Activated T-helper 1 cell treated with anti-CD3 and anti-CD28 coated beads, Interleukin-12 subunit alpha, Interleukin-12 subunit beta, Interleukin-2, Interleukin-4 antibody, amounts not matched to agents 30 ng/mL and 10 ng/mL and 1 ng/mL, durations not matched to agents 14 hours and 24 hours and 36 hours (primary cell): ENCODE measurements around the gene TTYH1. TPM values are rescaled to one million over a fixed set of nuclear protein-coding genes. Genes with fewer than 3 reads are reported as not detected.
"Not testable (repeated sequence)": the region's sequence is repeated elsewhere in the genome, so short reads cannot be mapped to it uniquely, and the experiment has no call there.

Experiments used
- DNase-seq: peaks from one replicate; pipeline ENCODE4 v3.0.0; 2021; ENCODE audit warnings: low spot score
- H3K27ac Mint-ChIP-seq: one replicate; pipeline ENCODE4 v1.8.0; 2021; ENCODE audit warnings: mild to moderate bottlenecking, mixed read lengths
- H3K27me3 Mint-ChIP-seq: one replicate; pipeline ENCODE4 v1.8.0; 2022; ENCODE audit warnings: mild to moderate bottlenecking, moderate library complexity, mixed read lengths; ENCODE audit not compliant: insufficient read depth
- H3K36me3 Mint-ChIP-seq: one replicate; pipeline ENCODE4 v1.8.0; 2021; ENCODE audit warnings: low read depth, mixed read lengths
- H3K4me1 Mint-ChIP-seq: one replicate; pipeline ENCODE4 v1.8.0; 2021; ENCODE audit warnings: low read depth, mixed read lengths
- H3K4me3 Mint-ChIP-seq: one replicate; pipeline ENCODE4 v1.8.0; 2021; ENCODE audit warnings: mild to moderate bottlenecking, moderate library complexity, mixed read lengths
- H3K9me3 Mint-ChIP-seq: one replicate; pipeline ENCODE4 v1.8.0; 2021; ENCODE audit warnings: mixed read lengths
- intact Hi-C: fragments of 100-400 bp; cut with micrococcal nuclease; formaldehyde crosslinking; loops from one replicate; pipeline ENCODE4 v1.15.1; 2024
- total RNA-seq: library from RNA; stranded (reverse); gene quantifications from 2 replicates; pipeline ENCODE4 v1.2.3, GENCODE V29; 2022

Gene TTYH1
- total RNA-seq, 1 donor from 2014 or later, result 0.49 TPM

DNA sequence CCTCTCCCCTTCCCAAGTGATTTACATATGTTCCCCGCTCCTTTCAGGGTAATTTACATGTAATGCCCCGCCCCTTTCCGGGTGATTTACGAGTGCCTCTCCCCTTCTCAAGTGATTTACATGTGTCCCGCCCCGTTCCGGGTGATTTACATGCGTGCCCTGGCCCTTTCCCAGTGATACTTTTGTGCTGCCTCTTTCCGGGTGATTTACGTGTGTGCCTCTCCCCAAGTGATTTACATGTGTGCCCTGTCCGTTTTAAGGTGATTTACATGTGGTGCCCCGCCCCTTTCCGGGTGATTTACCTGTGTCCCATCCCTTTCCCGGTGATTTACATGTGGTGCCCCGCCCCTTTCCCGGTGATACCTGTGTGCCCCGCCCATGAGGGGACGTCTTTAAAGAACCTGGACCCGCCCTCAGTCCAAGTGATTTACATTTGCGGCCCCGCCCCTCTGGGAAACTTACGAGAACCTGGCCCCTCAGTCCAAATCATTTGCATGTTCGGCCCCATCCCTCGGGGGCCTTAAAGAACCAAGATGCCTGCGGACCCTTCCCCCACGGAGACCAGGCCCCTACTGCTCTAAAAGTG lies 48.9 kb downstream of the TTYH1 start:
- H3K36me3 Mint-ChIP-seq, result peaks cover 15% of the 10 kb centered on the region
- H3K9me3 Mint-ChIP-seq, result no peaks in the 10 kb centered on the region
- peak; percentile 89 for DNase-seq
- peaks cover 26% of the 10 kb centered on the region for H3K27me3 Mint-ChIP-seq
- H3K4me3 Mint-ChIP-seq, result peak overlapping the region; percentile 84
- peak overlapping the region; percentile 89 for H3K27ac Mint-ChIP-seq
- intact Hi-C loops, result loop anchor here (1.0 to 10.0 kb wide), 12 partner anchors 9 to 1677 kb away; partner anchors contain the start of genes CCDC106, CDC42EP5, FIZ1 and KMT5C
- peaks cover 19% of the 10 kb centered on the region for H3K4me1 Mint-ChIP-seq

DNA sequence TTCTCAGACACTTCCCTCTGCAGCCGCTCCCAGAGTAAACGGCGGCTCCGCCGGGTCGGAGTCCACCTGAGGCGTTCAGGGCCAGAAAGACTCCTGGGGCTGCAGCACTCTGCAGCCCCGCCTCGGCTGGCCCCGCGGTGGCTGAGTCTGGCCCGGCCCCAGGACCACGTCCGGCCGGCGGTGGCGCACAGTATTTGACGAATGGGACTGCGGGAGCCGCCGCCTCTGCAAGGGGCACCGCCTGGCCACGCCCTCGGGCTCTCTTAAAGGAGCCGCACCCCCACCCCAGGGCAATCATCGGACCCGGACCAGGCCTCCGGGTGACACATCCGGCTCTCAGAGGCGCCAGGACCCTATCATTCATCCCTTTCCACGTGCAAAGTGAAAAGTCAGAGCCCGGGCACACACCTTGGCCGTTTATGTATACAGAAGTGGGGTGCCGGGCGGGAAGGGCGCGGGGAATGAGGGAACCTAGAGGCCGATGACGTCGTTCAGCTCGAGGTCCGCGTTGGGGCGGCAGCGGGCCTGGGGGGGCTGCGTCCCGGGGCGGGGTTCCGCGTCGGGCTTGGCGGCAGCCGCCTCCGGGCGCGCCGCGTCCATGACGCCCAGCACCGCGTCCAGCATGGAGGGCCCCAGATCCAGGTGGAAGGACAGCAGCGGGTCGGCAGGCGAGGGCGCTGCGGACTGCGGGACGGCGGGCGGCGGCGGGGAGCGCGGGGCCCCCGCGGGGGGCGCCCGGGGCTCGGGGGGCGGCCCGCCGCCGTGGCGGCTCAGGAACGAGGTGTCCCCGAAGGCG lies 49.6 kb downstream of the TTYH1 start:
- Mint-ChIP-seq H3K4me3 (peak overlapping the region; percentile 84), H3K36me3 (peaks cover 10% of the 10 kb centered on the region), H3K27ac (peak overlapping the region; percentile 89), H3K9me3 (no peaks in the 10 kb centered on the region), H3K4me1 (peaks cover 12% of the 10 kb centered on the region), H3K27me3 (peaks cover 33% of the 10 kb centered on the region)
- peak; percentile 79 for DNase-seq
- intact Hi-C loops, result loop anchor here (1.0 to 10.0 kb wide), 12 partner anchors 8 to 1676 kb away; partner anchors contain the start of genes CCDC106, CDC42EP5, FIZ1 and KMT5C

DNA sequence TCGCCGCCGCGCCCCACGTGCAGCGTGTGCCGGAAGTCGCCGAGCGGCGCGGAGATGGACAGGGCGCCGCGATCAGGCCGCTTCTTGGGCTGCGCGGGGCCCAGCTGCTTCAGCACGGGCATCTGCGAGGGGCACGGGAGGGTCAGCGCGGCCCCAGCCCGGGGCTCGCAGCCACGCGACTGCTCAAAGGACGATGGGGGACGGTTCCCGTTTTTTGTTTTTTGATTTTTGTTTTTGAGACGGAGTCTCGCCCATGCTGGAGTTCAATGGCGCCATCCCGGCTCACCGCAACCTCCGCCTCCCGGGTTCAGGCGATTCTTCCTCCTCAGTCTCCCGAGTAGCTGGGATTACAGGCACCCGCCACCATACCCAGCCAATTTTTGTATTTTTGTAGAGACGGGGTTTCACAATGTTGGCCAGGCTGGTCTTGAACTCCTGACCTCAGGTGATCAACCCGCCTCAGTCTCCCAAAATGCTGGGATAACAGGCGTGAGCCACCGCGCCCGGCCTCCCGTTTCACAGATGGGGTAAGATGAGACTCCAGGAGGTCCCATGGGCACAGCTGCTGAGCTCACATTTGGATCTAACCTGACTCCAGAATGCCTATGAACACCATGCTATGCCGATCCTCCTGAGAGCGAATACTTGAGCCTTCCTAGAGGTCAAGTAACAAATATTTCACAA lies 50.3 kb downstream of the TTYH1 start:
- H3K36me3 Mint-ChIP-seq, result peaks cover 10% of the 10 kb centered on the region
- H3K9me3 Mint-ChIP-seq, result no peaks in the 10 kb centered on the region
- DNase-seq, result no peak
- intact Hi-C loops, result loop anchor here (2.0 to 10.0 kb wide), 6 partner anchors 599 to 1675 kb away; partner anchors contain the start of genes CCDC106, DNAAF3, MYADM and ZNF444
- peak overlapping the region; percentile 58 for H3K4me3 Mint-ChIP-seq
- H3K4me1 Mint-ChIP-seq, result peaks cover 14% of the 10 kb centered on the region
- H3K27ac Mint-ChIP-seq, result no peak overlapping the region
- peaks cover 40% of the 10 kb centered on the region for H3K27me3 Mint-ChIP-seq

DNA sequence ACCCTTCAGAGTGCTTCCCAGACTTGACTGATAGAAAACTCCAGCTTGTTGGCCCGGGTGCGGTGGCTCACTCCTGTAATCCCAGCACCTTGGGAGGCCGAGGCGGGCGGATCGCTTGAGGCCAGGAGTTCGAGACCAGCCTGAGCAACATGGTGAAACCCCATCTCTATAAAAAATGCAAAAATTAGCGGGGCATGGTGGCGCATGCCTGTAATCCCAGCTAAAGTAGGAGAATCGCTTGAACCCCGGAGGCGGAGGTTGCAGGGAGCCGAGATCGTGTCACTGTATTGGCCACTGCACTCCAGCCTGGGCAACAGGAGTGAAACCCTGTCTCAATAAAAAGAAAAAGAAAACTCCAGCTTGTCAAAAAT lies 50.8 kb downstream of the TTYH1 start:
- H3K27ac Mint-ChIP-seq, DNase-seq, H3K36me3 Mint-ChIP-seq, H3K9me3 Mint-ChIP-seq: not testable (repeated sequence)
- H3K27me3 Mint-ChIP-seq, result peaks cover 44% of the 10 kb centered on the region
- H3K4me1 Mint-ChIP-seq, result peaks cover 18% of the 10 kb centered on the region
- intact Hi-C loops, result loop anchor here (2.0 to 10.0 kb wide), 3 partner anchors 701 to 1271 kb away; partner anchors contain the start of genes CCDC106, DNAAF3, ZNF580 and ZNF581
- peak overlapping the region; percentile 58 for H3K4me3 Mint-ChIP-seq

DNA sequence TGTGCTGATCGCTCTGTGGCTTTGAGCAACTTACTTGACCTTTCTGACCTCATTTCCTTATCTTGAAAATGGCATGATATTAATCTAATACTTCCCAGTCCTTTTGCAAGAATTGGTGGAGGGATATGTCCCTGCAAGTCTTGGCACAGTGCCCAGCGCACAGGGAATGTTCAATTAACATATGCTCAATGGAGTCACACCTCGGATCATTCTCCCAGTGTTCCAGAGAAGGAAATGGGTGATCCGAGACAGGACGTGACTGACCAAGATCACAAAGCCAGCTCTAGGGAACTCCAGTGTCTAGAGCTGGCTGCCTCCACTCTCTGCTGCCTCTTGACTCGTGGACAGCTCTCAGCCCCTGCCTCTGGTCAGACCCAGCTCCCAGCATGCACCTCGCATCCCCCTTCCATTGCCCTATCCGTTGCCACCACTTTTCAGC lies 54.3 kb downstream of the TTYH1 start:
- Mint-ChIP-seq H3K9me3 (no peaks in the 10 kb centered on the region), H3K4me3 (no peak overlapping the region), H3K36me3 (no peaks in the 10 kb centered on the region), H3K4me1 (peaks cover 17% of the 10 kb centered on the region), H3K27ac (no peak overlapping the region), H3K27me3 (peaks cover 56% of the 10 kb centered on the region)
- intact Hi-C loops, result loop anchor here (10.0 kb wide), 2 partner anchors 1175 to 1275 kb away; partner anchors contain the start of genes CCDC106, ZNF580, ZNF581 and ZNF665
- DNase-seq, result no peak

DNA sequence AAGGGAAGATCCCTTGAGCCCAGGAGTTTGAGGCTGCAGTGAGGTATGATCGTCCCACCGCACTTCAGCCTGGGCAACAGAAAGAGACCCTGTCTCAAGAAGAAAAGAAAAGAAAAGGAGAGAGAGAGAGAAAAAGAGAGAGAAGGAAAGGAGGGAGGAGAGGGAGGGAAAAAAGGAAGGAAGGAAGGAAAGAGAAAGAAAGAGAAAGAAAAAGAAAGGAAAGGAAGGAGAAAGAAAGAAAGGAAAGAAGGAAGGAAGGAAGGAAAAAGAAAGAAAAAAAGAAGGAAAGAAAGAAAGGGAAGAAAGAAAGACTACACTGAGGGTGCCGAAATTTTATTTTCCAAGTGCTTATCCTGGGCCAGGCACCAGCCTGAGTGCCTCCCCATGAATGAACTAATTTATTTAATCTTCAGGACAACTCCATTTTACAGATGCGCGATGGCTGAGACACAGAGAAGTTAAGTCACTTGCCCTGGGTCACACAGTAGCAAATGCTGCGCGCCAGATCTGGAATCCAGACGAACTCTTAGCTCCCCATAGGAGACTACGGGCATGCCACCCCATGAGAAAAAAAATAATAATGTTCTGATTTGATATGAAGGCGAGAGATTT lies 55.1 kb downstream of the TTYH1 start:
- intact Hi-C loops, result no loop called here
- Mint-ChIP-seq H3K27me3 (peaks cover 54% of the 10 kb centered on the region), H3K4me3 (peak overlapping the region; percentile 21)

DNA sequence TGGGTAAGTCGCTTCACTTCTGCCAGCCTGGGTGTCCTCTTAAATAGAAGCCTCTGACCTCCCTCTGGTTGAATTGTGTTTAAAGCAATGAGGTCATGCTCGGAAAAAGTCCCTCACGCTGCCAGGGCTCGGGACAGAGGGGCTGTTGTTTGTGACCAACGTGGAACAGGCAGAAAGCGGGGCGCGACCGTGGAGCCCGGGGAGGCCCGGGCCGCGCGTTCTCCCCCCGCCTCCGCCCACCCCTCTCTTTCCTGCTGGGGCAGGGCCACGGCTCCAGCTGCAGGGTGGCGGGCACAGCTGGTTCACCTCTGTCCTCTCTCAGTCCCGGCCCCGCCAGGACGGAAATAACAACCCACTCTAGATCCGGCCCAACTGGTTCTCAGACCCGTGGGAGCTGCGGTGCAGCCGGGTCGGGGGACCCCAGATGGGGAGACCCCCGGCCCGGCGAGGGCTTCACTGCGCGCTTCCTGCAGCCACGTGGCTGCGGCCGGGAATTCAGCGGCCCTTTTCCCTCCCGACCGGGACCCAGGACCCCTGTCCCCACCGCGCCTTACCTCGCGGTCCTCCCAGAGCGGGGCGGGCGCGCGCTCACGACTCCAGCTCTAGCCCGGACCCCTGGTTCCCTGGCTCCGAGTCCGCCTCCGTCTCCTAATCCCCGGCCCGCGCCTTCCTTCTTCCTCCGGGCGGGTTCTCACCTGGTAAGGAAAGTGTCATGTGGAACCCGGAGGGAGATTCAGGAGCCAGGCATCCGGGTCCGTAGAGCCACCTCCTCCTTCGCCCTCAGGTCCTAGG lies 55.9 kb downstream of the TTYH1 start:
- Mint-ChIP-seq H3K27me3 (peaks cover 54% of the 10 kb centered on the region), H3K27ac (no peak overlapping the region), H3K4me3 (no peak overlapping the region), H3K4me1 (peaks cover 13% of the 10 kb centered on the region), H3K36me3 (no peaks in the 10 kb centered on the region), H3K9me3 (no peaks in the 10 kb centered on the region)
- intact Hi-C loops, result no loop called here
- DNase-seq, result no peak

More for the DNA sequence above, 55.1 kb downstream of the TTYH1 start:
- H3K27ac Mint-ChIP-seq, result no peak overlapping the region
- no peaks in the 10 kb centered on the region for H3K36me3 Mint-ChIP-seq
- DNase-seq, result no peak
- no peaks in the 10 kb centered on the region for H3K9me3 Mint-ChIP-seq
- H3K4me1 Mint-ChIP-seq, result peaks cover 13% of the 10 kb centered on the region

DNA sequence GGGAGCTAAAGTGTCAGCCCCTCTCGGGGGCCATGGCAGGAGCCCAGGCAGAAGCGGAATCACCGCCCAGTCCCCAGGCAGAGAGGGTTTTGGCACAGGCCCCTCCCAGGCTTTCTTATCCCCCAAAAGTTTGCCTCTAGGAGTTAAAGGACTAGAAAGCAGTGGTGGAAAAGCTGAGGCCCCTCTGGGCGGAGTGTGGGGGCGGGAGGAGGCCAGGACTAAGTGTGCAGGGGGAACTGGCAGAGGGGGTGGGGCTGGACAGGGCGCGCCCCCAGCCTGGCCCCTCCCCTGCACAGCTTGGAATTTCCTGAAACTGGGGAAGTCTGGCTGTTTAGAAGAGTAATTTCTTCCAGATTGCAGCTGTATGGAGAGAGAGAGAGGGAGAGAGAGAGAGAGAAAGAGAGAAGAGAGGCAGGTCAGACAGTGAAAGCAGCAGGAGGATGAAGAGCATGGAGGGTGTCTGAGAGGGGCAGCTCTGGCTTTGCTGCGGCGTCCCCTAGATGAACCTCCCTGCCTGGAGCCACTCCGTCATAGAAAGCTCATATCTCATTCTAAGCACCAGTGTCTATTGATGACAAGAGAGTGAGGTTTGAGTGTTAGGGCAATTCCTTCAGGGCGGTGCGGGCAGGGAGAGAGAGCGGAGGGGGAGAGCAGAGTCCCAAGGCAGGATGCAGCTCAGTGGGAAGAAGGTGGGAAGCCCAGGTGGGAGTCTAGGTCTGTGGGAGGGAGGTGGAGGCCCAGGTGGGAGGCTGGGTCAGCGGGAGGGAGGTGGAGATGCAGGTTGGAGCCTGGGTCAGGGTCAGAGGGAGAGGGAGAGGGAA lies 58.0 kb downstream of the TTYH1 start, which contains the start of gene CDC42EP5:
TSS of gene CDC42EP5 (minus strand) at position 226 of the 821 bp plus-strand sequence. CDS start 7,749 bp downstream, outside the sequence.
- peaks cover 13% of the 10 kb centered on the region for H3K4me1 Mint-ChIP-seq
- no peak for DNase-seq
- no peaks in the 10 kb centered on the region for H3K9me3 Mint-ChIP-seq
- no peaks in the 10 kb centered on the region for H3K36me3 Mint-ChIP-seq
- peaks cover 41% of the 10 kb centered on the region for H3K27me3 Mint-ChIP-seq
- H3K4me3 Mint-ChIP-seq, result no peak within 1 kb of the TSS
- no peak within 1 kb of the TSS for H3K27ac Mint-ChIP-seq
- intact Hi-C loops, result loop anchor here (1.0 kb wide), 1 partner anchor 9 kb away; no protein-coding TSS in a partner anchor

DNA sequence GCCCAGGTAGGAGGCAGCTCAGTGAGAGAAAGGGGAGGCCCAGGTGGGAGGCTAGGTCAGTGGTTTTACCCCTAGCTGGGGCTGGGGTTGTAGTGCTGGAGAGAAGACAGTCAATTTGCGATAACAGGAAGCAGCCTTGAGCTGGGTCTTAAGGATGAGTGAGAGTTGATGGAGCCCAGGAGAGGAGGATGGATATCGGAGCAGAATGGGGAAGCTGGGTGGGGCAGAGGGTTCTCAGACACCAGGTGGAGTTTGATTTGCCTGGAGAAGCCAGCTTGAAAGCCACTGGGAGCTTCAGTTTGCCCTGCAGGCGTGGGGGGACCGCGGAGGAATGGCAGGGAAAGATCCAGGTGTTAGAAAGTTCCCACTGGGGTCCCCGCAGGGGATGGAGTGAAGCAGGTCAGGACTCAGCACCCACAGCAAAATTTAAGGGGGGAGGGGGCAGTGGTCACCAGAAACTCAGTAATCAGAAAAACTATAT lies 58.7 kb downstream of the TTYH1 start:
- Mint-ChIP-seq H3K4me3 (no peak overlapping the region), H3K27ac (no peak overlapping the region), H3K36me3 (no peaks in the 10 kb centered on the region), H3K4me1 (peaks cover 13% of the 10 kb centered on the region), H3K9me3 (no peaks in the 10 kb centered on the region), H3K27me3 (peaks cover 39% of the 10 kb centered on the region)
- no peak for DNase-seq
- intact Hi-C loops, result loop anchor here (1.0 kb wide), 1 partner anchor 10 kb away; no protein-coding TSS in a partner anchor

DNA sequence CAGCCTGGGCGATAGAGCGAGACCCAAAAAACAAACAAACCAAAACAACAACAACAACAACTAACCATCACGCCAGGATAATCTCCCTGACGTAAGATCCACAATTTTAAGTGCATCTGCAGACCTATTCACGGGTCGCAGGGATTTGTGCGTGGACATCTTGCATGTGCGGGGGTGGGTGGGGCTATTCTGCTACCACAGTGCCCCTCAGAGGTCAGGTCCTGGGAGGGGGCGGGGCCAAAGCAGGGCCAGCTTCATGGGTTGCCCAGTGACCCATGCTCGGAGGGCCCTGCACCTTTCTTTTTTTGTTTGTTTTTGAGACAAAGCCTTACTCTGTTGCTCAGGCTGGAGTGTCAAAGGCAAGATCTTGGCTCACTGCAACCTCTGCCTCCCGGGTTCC lies 60.4 kb downstream of the TTYH1 start:
- no peak for DNase-seq
- Mint-ChIP-seq H3K27ac (no peak overlapping the region), H3K9me3 (no peaks in the 10 kb centered on the region), H3K4me1 (peaks cover 9% of the 10 kb centered on the region), H3K36me3 (no peaks in the 10 kb centered on the region), H3K27me3 (peaks cover 24% of the 10 kb centered on the region), H3K4me3 (no peak overlapping the region)
- intact Hi-C loops, result no loop called here

DNA sequence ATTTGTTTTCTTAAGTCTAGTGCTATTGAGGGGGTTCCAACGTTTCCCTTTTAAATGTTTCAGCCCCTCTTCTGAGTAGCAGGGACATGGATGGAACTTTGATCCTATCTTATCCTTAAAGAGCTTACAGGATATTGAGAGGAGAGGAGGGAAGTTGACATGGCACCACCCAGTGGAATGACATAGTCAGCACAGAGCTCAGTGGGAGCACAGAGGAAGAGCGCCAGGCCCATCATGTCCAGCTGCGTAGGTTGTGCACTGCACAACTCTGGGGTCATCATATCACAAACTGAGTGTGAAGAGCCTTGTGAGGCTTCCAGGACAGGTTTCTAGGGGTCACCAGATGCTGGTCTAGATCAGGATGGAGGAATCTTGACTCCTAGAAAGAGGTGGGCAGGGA lies 62.4 kb downstream of the TTYH1 start:
- intact Hi-C loops, result loop anchor here (1.0 to 2.0 kb wide), 2 partner anchors 199 to 441 kb away; no protein-coding TSS in a partner anchor
- peaks cover 16% of the 10 kb centered on the region for H3K4me1 Mint-ChIP-seq
- H3K4me3 Mint-ChIP-seq, result no peak overlapping the region
- no peaks in the 10 kb centered on the region for H3K36me3 Mint-ChIP-seq
- no peak for DNase-seq
- peaks cover 19% of the 10 kb centered on the region for H3K27me3 Mint-ChIP-seq
- peak overlapping the region; percentile 44 for H3K27ac Mint-ChIP-seq
- H3K9me3 Mint-ChIP-seq, result no peaks in the 10 kb centered on the region
